Fibroblast of pulmonary artery (primary cell): ENCODE data around the gene CACNA2D3.
A peak's percentile ranks its signal among the peaks of the same experiment; 100 is the strongest.

Experiments used
- DNase-seq: peaks from one replicate; pipeline ENCODE4 v3.0.0-alpha.2; 2010; ENCODE audit warnings: low read depth
- H3K4me3 ChIP-seq: replicated peaks from 2 replicates; pipeline ENCODE4 v1.5.1; 2011; ENCODE audit warnings: low read depth, mild to moderate bottlenecking, control low read depth, low read length, moderate library complexity
- TF ChIP-seq, protein P1 (sequence below): IDR thresholded peaks from 2 replicates; pipeline ENCODE4 v1.5.1; 2011; ENCODE audit warnings: mild to moderate bottlenecking, control low read depth, low read length, inconsistent platforms; ENCODE audit errors: missing control alignments

Gene CACNA2D3

DNA sequence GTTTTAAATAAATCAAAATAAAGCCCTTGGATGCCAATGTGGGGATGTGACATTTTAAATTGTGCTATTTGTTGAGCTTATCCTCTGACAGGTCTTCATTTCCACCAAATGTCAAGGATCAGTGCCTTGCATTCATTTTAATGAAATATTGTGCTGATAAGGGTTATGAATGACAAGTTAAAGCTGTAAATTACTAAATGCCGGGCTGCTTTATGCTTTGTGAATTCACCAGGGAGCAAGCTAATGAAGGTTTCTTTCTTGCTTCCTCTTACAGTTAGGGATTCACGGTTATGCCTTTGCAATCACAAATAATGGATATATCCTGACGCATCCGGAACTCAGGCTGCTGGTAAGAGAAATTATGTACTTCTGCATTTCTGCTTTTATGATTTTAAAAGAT, 723.8 kb downstream of the CACNA2D3 start:
- TF ChIP-seq, protein P1, sequence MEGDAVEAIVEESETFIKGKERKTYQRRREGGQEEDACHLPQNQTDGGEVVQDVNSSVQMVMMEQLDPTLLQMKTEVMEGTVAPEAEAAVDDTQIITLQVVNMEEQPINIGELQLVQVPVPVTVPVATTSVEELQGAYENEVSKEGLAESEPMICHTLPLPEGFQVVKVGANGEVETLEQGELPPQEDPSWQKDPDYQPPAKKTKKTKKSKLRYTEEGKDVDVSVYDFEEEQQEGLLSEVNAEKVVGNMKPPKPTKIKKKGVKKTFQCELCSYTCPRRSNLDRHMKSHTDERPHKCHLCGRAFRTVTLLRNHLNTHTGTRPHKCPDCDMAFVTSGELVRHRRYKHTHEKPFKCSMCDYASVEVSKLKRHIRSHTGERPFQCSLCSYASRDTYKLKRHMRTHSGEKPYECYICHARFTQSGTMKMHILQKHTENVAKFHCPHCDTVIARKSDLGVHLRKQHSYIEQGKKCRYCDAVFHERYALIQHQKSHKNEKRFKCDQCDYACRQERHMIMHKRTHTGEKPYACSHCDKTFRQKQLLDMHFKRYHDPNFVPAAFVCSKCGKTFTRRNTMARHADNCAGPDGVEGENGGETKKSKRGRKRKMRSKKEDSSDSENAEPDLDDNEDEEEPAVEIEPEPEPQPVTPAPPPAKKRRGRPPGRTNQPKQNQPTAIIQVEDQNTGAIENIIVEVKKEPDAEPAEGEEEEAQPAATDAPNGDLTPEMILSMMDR = no peak
- no peak for DNase-seq
- H3K4me3 ChIP-seq = no peak overlapping the region

DNA sequence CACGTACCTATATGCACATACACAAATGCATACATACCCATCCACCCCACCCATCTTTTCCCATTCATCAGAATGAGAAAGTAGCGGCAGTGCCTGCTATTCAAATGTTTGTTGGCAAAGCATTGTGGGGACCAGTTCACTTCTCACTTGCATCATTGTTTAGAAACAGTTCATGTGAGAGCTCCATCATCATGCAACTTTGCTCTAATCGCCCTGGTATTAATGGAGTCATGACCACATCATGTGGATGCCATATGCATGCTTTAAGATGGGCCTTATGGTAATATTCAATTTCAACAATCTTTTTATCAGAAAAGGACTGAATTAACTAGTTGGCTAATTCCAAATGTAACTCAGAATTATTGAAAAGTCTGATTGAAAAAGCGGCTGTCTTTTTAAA, 725.0 kb downstream of the CACNA2D3 start:
- TF ChIP-seq, protein P1 = no peak
- no peak overlapping the region for H3K4me3 ChIP-seq
- DNase-seq = no peak

DNA sequence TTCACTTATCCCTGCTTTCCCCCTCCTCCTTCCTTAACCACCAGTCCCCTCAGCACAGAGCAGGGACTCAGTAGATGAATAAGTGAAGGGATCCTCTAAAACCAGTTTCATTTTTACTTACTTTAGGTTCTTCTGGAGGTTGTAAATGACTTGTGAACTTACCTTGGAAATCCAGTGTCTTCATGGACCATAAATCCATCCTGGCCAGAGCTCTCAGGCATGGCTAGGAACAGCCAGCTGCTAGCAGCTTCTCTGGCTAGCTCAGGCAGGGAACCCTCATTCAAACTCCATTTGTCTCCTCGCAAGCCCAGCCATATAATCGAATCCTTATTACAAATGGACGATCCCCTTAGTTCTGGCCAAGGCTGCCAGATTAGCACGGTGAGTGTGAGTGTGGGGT, 727.0 kb downstream of the CACNA2D3 start:
- no peak overlapping the region for H3K4me3 ChIP-seq
- no peak for DNase-seq
- TF ChIP-seq, protein P1 = no peak

DNA sequence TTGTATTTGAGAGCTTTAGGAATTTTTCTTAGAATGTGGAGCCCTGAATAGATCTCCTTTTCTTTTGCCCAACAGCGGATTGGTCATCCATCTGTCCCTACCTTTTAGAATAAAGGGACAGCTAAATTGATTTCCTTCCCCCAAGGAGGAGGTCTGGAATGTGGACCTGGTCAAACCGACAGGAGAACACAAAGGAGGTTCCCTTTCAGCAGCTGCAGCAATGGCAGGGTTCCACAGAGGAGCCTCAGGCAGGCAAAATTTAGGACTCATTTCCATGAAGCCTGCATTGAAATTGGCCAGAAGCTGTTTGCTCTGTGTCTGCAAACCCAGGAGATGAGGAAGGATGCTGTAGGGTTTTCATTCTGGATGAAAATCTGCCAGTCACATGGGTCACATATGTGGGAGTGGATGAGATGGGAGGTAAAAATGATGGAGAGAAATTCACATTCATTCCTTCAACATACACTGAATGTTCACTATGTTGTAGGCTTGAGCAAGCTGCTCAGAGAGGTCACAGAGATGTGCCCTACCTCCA, 728.2 kb downstream of the CACNA2D3 start:
- DNase-seq = no peak
- no peak overlapping the region for H3K4me3 ChIP-seq
- TF ChIP-seq, protein P1 = no peak

DNA sequence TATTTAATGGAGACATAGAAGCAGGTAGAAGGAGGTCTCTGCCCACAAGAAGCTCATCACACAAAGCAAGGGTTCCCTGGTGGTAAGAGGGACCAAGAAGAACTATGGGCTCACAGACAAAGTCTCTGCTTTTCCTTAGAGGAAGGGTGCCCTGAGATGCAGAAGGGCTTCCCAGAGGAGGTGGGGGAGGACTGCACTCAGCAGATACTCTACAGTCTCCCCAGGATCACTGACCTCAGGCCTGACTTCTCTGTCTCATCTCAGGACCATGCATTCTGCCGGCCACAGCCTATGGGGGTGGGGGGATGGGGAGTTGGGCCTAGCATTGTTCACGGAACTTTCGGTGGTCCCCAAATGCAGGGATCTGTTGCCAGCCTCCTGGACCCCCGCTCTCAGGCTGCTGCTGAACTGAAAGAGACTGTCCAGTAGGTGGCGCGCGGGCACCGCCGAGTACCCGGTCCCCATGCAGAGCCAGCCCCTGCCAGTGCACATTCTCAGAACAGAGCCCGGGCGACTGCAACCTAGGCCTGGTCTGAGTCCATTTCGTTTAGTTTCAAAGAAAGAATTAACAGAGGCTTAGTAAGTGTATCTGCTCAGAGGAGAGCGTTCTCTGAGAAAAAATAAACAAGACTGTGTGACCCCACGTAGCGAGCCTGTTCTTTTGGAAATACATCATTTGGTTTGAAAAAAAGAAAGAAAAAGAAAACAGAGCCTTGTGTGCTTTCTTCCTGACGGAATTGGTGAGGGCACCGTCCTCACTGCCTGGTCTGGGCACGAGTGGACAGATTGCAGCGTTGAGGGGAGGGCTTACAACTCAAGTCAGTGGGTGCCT, 731.4 kb downstream of the CACNA2D3 start:
- no peak overlapping the region for H3K4me3 ChIP-seq
- TF ChIP-seq, protein P1 = peak; percentile 78
- peak; percentile 63 for DNase-seq

DNA sequence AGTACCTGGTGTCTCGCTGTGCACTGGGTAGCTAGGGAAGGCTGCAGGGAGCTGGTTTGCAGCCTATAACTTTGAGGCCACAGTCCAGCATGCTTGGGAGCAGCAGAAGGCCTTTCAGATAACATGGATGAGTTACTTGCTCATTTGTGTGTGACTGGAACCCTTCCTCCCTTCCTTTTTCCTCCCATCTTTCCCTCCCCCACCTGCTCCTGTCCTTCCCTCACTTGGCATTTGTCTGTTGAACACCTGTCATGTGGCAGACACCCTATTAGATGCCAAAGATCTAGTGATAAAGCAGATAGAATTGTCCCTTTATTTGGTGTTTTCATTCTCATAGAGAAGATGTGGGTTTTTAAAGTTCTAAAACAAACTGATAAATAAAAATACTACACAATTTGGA, 733.9 kb downstream of the CACNA2D3 start:
- TF ChIP-seq, protein P1 = no peak
- no peak for DNase-seq
- H3K4me3 ChIP-seq = no peak overlapping the region
